PC-9 (cell line): ENCODE results near the gene PAX4. TPM values are rescaled to one million over a fixed set of nuclear protein-coding genes. Genes with fewer than 3 reads are reported as not detected.

Experiments used
- BruUV-seq: library from RNA; stranded (reverse); fragments of 400-500 nt; replicated peaks from 2 replicates; lab custom pipeline; 2021; lab: Mats Ljungman, UMichigan
- CTCF ChIA-PET: fragments of 300-600 bp; sonication (Branson Sonifier 250); formaldehyde crosslinking; loops from one replicate; lab custom pipeline; 2022; ENCODE audit warnings: antibody characterized with exemption; lab: Charles Lee
- POLR2A ChIA-PET: fragments of 300-600 bp; sonication (Branson Sonifier 250); formaldehyde crosslinking; loops from one replicate; lab custom pipeline; 2022; ENCODE audit warnings: antibody characterized with exemption; ENCODE audit not compliant: unreplicated experiment; lab: Charles Lee
- DNase-seq, 2 experiments: peaks; one replicate each; pipeline versions ENCODE4 v3.0.0 to v3.0.0-alpha.2; 2015 to 2022; ENCODE audit warnings: mixed read lengths in 1 of 2
- H2AFZ ChIP-seq: fragments of 200-600 bp; sonication (generic); 2 replicates; pipeline ENCODE4 v1.8.1; 2017; ENCODE audit warnings: antibody characterized with exemption
- H3F3A ChIP-seq: fragments of 200-600 bp; sonication (generic); 2 replicates; pipeline ENCODE4 v1.8.1; 2017; ENCODE audit warnings: antibody characterized with exemption, mild to moderate bottlenecking, low read depth; ENCODE audit not compliant: insufficient read depth
- H3K27ac ChIP-seq: fragments of 200-600 bp; sonication (generic); 2 replicates; pipeline ENCODE4 v1.6.1; 2016; ENCODE audit warnings: mixed run types
- H3K27me3 ChIP-seq: fragments of 200-600 bp; sonication (generic); 2 replicates; pipeline ENCODE4 v1.6.1; 2016; ENCODE audit warnings: low read depth, mixed run types; ENCODE audit not compliant: insufficient read depth
- H3K36me3 ChIP-seq: fragments of 200-600 bp; sonication (generic); 2 replicates; pipeline ENCODE4 v1.6.1; 2016; ENCODE audit warnings: low read depth, mixed run types
- H3K4me1 ChIP-seq: fragments of 200-600 bp; sonication (generic); replicated peaks from 2 replicates; pipeline ENCODE4 v1.6.1; 2016; ENCODE audit warnings: mixed run types; ENCODE audit not compliant: insufficient read depth
- H3K4me2 ChIP-seq: fragments of 200-600 bp; sonication (generic); 2 replicates; pipeline ENCODE4 v1.6.1; 2017; ENCODE audit warnings: mixed run types
- H3K4me3 ChIP-seq: fragments of 200-600 bp; sonication (generic); 2 replicates; pipeline ENCODE4 v1.6.1; 2016; ENCODE audit warnings: mixed run types
- H3K79me2 ChIP-seq: fragments of 200-600 bp; sonication (generic); 2 replicates; pipeline ENCODE4 v1.6.1; 2017; ENCODE audit warnings: low read depth, mixed run types
- H3K9me2 ChIP-seq: fragments of 200-600 bp; sonication (generic); 2 replicates; pipeline ENCODE4 v1.8.1; 2017; ENCODE audit warnings: mild to moderate bottlenecking; ENCODE audit not compliant: insufficient read depth
- H3K9me3 ChIP-seq: fragments of 200-600 bp; sonication (generic); 2 replicates; pipeline ENCODE4 v1.8.1; 2016; ENCODE audit warnings: low read depth; ENCODE audit not compliant: insufficient read depth
- H4K20me1 ChIP-seq: fragments of 200-600 bp; sonication (generic); 2 replicates; pipeline ENCODE4 v1.8.1; 2017; ENCODE audit not compliant: insufficient read depth
- EZH2 ChIP-seq: fragments of 200-600 bp; sonication (generic); IDR thresholded peaks from 2 replicates; pipeline ENCODE4 v1.8.0; 2017; ENCODE audit warnings: antibody characterized with exemption, low read depth
- intact Hi-C: fragments of 100-400 bp; cut with micrococcal nuclease; formaldehyde crosslinking; loops from one replicate; pipeline ENCODE4 v1.10.0; 2022; ENCODE audit not compliant: unreplicated experiment
- total RNA-seq: library from RNA; stranded (reverse); gene quantifications from 2 replicates; pipeline ENCODE4 v1.2.3, GENCODE V29; 2021
- TF ChIP-seq, protein P1 (sequence below): fragments of 200-600 bp; sonication (generic); conservative IDR thresholded peaks from 2 replicates; pipeline ENCODE4 v1.6.1; 2017; ENCODE audit warnings: mixed run types, antibody characterized with exemption, mild to moderate bottlenecking, moderate library complexity

Gene PAX4
- total RNA-seq, 1 experiment from 2014 or later, result not detected

DNA sequence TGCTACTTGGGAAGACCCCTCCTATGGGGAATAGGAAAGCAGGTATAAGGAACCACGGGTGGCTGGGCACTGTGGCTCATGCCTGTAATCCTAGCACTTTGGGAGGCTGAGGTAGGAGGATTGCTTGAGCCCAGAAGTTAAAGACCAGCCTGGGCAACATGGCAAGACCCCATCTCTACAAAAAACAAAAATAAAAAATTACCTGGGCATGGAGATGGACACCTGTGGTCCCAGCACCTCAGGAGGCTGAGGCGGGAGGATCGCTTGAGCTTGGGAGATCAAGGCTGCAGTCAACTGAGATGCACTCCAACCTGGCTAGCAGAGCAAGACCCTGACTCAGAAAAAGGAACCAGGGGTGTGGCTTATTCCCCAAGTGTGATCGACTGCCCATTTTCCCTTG lies 25.4 kb downstream of the PAX4 start:
- BruUV-seq, result no TSS peak
- peaks cover 17% of the 10 kb centered on the region for H3K79me2 ChIP-seq
- H3K9me3 ChIP-seq, result no peaks in the 10 kb centered on the region
- H3K27me3 ChIP-seq, result no peaks in the 10 kb centered on the region; the same call in 1 of the 2 replicates
- H3K36me3 ChIP-seq, result 0 out of 2 replicates have a peak, but pooled peaks cover 7% of the 10 kb centered on the region
- H2AFZ ChIP-seq, result no peak overlapping the region
- H3K4me2 ChIP-seq, result no peak overlapping the region
- ChIA-PET CTCF (no interaction called here), POLR2A (no interaction called here)
- no peaks in the 10 kb centered on the region for H4K20me1 ChIP-seq
- DNase-seq, result no peak
- no peak overlapping the region for H3K27ac ChIP-seq
- TF ChIP-seq, protein P1, sequence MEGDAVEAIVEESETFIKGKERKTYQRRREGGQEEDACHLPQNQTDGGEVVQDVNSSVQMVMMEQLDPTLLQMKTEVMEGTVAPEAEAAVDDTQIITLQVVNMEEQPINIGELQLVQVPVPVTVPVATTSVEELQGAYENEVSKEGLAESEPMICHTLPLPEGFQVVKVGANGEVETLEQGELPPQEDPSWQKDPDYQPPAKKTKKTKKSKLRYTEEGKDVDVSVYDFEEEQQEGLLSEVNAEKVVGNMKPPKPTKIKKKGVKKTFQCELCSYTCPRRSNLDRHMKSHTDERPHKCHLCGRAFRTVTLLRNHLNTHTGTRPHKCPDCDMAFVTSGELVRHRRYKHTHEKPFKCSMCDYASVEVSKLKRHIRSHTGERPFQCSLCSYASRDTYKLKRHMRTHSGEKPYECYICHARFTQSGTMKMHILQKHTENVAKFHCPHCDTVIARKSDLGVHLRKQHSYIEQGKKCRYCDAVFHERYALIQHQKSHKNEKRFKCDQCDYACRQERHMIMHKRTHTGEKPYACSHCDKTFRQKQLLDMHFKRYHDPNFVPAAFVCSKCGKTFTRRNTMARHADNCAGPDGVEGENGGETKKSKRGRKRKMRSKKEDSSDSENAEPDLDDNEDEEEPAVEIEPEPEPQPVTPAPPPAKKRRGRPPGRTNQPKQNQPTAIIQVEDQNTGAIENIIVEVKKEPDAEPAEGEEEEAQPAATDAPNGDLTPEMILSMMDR, result no peak
- no peak for TF ChIP-seq EZH2
- H3K9me2 ChIP-seq, result no peaks in the 10 kb centered on the region
- no peaks in the 10 kb centered on the region for H3F3A ChIP-seq
- H3K4me3 ChIP-seq, result no peak overlapping the region
- H3K4me1 ChIP-seq, result peaks cover 10% of the 10 kb centered on the region
- intact Hi-C loops, result no loop called here

DNA sequence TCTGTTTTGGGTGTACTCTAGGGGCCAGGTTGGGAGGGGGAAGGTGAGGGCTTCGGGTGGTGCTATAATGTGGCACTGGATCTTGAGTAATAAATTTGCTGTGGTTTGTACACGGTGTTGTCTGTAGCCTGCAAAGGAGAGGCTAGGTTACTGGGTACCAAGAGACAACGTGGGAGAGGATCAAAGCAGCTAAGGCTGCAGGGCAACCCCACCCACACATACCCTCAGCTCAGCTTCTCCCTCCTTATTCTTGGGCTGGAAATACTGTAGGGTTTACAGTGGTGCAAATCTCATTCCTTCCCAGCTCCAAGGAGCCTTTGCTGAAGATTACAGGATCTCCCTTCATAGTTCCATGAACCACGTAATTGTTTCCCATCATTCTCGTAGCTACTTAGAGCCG lies 26.4 kb downstream of the PAX4 start:
- POLR2A ChIA-PET, result interaction anchor here (0.7 kb wide), 1 partner anchor 9 kb away, joined by 8 read pairs; no protein-coding TSS in a partner anchor
- peaks cover 10% of the 10 kb centered on the region for H3K4me1 ChIP-seq
- no peak overlapping the region for H3K4me2 ChIP-seq
- H3K36me3 ChIP-seq, result 0 out of 2 replicates have a peak, but pooled peaks cover 7% of the 10 kb centered on the region
- peaks cover 17% of the 10 kb centered on the region for H3K79me2 ChIP-seq
- no peaks in the 10 kb centered on the region for H3K9me2 ChIP-seq
- BruUV-seq, result no TSS peak
- H2AFZ ChIP-seq, result no peak overlapping the region
- no peak overlapping the region for H3K4me3 ChIP-seq
- intact Hi-C loops, result no loop called here
- H3F3A ChIP-seq, result no peaks in the 10 kb centered on the region; the same call in 1 of the 2 replicates
- H3K27ac ChIP-seq, result no peak overlapping the region
- H3K27me3 ChIP-seq, result no peaks in the 10 kb centered on the region
- CTCF ChIA-PET, result no interaction called here
- no peak for TF ChIP-seq EZH2
- TF ChIP-seq, protein P1, result no peak
- H4K20me1 ChIP-seq, result no peaks in the 10 kb centered on the region
- DNase-seq, result no peak
- H3K9me3 ChIP-seq, result no peaks in the 10 kb centered on the region

DNA sequence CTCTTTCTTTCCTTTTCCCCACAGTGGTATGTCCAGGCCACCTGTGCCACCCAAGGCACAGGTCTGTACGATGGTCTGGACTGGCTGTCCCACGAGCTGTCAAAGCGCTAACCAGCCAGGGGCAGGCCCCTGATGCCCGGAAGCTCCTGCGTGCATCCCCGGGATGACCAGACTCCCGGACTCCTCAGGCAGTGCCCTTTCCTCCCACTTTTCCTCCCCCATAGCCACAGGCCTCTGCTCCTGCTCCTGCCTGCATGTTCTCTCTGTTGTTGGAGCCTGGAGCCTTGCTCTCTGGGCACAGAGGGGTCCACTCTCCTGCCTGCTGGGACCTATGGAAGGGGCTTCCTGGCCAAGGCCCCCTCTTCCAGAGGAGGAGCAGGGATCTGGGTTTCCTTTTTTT lies 26.8 kb downstream of the PAX4 start:
- intact Hi-C loops, result no loop called here
- BruUV-seq, result no TSS peak
- H3K27ac ChIP-seq, result no peak overlapping the region
- no peaks in the 10 kb centered on the region for H3K9me3 ChIP-seq
- peaks cover 17% of the 10 kb centered on the region for H3K79me2 ChIP-seq
- no peak for DNase-seq
- ChIA-PET POLR2A (interaction anchor here (0.7 kb wide), 1 partner anchor 9 kb away, joined by 8 read pairs; no protein-coding TSS in a partner anchor), CTCF (no interaction called here)
- H3K4me3 ChIP-seq, result no peak overlapping the region
- no peaks in the 10 kb centered on the region for H3K9me2 ChIP-seq
- H3K36me3 ChIP-seq, result 0 out of 2 replicates have a peak, but pooled peaks cover 7% of the 10 kb centered on the region
- no peaks in the 10 kb centered on the region for H4K20me1 ChIP-seq
- peaks cover 12% of the 10 kb centered on the region for H3K4me1 ChIP-seq
- no peak for TF ChIP-seq EZH2
- TF ChIP-seq, protein P1, result no peak
- H3K27me3 ChIP-seq, result no peaks in the 10 kb centered on the region
- H3K4me2 ChIP-seq, result no peak overlapping the region
- no peaks in the 10 kb centered on the region; the same call in 1 of the 2 replicates for H3F3A ChIP-seq
- no peak overlapping the region for H2AFZ ChIP-seq
